Left lung (tissue), 10 donors: ENCODE measurements around the gene VSIG8. TPM values are rescaled to one million over a fixed set of nuclear protein-coding genes. Genes with fewer than 3 reads are reported as not detected.
A peak's percentile ranks its signal among the peaks of the same experiment; 100 is the strongest.

ENCODE experiments used
- ATAC-seq: fragments of 200-7000 bp; cut with Tn5 transposase; one replicate; pipeline ENCODE4 v1.9.1; 2020; ENCODE audit warnings: moderate library complexity
- DNase-seq, 4 donors: peaks; one replicate each; pipeline ENCODE4 v3.0.0-alpha.2; 2013 to 2020
- H3K27ac ChIP-seq, 2 donors: fragments of 200-600 bp; sonication (generic) in 1 of 2; one replicate each; pipeline versions ENCODE4 v1.5.0 to v1.8.0; 2020 to 2021
- H3K27me3 ChIP-seq, 2 donors: fragments of 200-600 bp; sonication (generic) in 1 of 2; one replicate each; pipeline versions ENCODE4 v1.5.0 to v1.8.0; 2020 to 2021
- H3K36me3 ChIP-seq, 2 donors: fragments of 200-600 bp; sonication (generic) in 1 of 2; one replicate each; pipeline versions ENCODE4 v1.5.0 to v1.8.0; 2020 to 2021
- H3K4me1 ChIP-seq, 2 donors: fragments of 200-600 bp; one replicate each; pipeline ENCODE4 v1.8.0; 2021
- H3K4me3 ChIP-seq, 2 donors: fragments of 200-600 bp; sonication (generic) in 1 of 2; one replicate each; pipeline versions ENCODE4 v1.5.0 to v1.8.0; 2020 to 2021; ENCODE audit warnings: mild to moderate bottlenecking in 1 of 2
- H3K9me3 ChIP-seq, 2 donors: fragments of 200-600 bp; sonication (generic) in 1 of 2; one replicate each; pipeline versions ENCODE4 v1.5.0 to v1.8.0; 2020 to 2021
- CTCF ChIP-seq, 2 donors: fragments of 200-600 bp; sonication (generic) in 1 of 2; IDR thresholded peaks; one replicate each; pipeline versions ENCODE4 v1.5.0 to v1.8.0; 2021; ENCODE audit warnings: antibody characterized with exemption in 2 of 2
- intact Hi-C, 2 donors: fragments of 100-400 bp; cut with DNase I; formaldehyde crosslinking; loops; one replicate each; pipeline versions ENCODE4 v1.11.2 to v1.14.2; 2022
- polyA plus RNA-seq, 6 donors: library from polyadenylated mRNA; unstranded; fragments of 120-200 nt; gene quantifications; one replicate each; pipeline ENCODE4 v1.2.1, GENCODE V29; 2013; ENCODE audit not compliant: insufficient read length in 6 of 6
- total RNA-seq, 2 donors: library from RNA; stranded (reverse); fragmentation: NEBNext Ultra II Directional; extraction: Animal tissue kit (Norgen Biotek cat#: 25700); gene quantifications; one replicate each; pipeline ENCODE4 v1.2.1, GENCODE V29; 2021
- donor health status: DM: no; HTN: yes; CAD: no.
- donor health status: DM: no; HTN: no; CAD: no.

Gene VSIG8
- total and polyA plus RNA-seq, 8 donors = 0.10 to 0.14 TPM; not detected in 6

GRCh38 chr1:159869607-159870006 is 7.2 kb upstream of the VSIG8 start:
- H3K27ac ChIP-seq = no peak overlapping the region
- intact Hi-C loops = no loop called here
- no peaks in the 10 kb centered on the region for H3K27me3 ChIP-seq
- no peak overlapping the region for H3K4me3 ChIP-seq
- no peak for TF ChIP-seq CTCF (IDR thresholded peaks at IDR 0.05)
- H3K36me3 ChIP-seq = no peaks in the 10 kb centered on the region
- H3K4me1 ChIP-seq = no peaks in the 10 kb centered on the region
- ATAC-seq (no peak), DNase-seq (no peak)
- H3K9me3 ChIP-seq = no peaks in the 10 kb centered on the region

GRCh38 chr1:159869173-159869572 is 6.7 kb upstream of the VSIG8 start:
- intact Hi-C loops = no loop called here
- no peaks in the 10 kb centered on the region for H3K4me1 ChIP-seq
- no peak for TF ChIP-seq CTCF (IDR thresholded peaks at IDR 0.05)
- H3K4me3 ChIP-seq = no peak overlapping the region
- H3K36me3 ChIP-seq = no peaks in the 10 kb centered on the region
- no peak overlapping the region for H3K27ac ChIP-seq
- H3K9me3 ChIP-seq = no peaks in the 10 kb centered on the region
- DNase-seq (no peak), ATAC-seq (no peak)
- H3K27me3 ChIP-seq = no peaks in the 10 kb centered on the region

- TF ChIP-seq CTCF (IDR thresholded peaks at IDR 0.05) = no peak
- intact Hi-C loops = no loop called here
- H3K36me3 ChIP-seq = no peaks in the 10 kb centered on the region
- no peaks in the 10 kb centered on the region for H3K9me3 ChIP-seq
- H3K4me3 ChIP-seq = no peak overlapping the region
- H3K27ac ChIP-seq = no peak overlapping the region
- DNase-seq = no peak
- H3K27me3 ChIP-seq = no peaks in the 10 kb centered on the region
- no peaks in the 10 kb centered on the region for H3K4me1 ChIP-seq
- ATAC-seq = no peak
Measured at GRCh38 chr1:159868766-159869165, 6.3 kb upstream of the VSIG8 start.

GRCh38 chr1:159867664-159868026 is 5.2 kb upstream of the VSIG8 start:
- intact Hi-C loops = no loop called here
- ATAC-seq (peak; percentile 99), DNase-seq (peak in 2 of 4 donors; percentile 53 to 81)
- Histone ChIP-seq H3K36me3 (no peaks in the 10 kb centered on the region), H3K4me1 (no peaks in the 10 kb centered on the region), H3K27ac (peak overlapping the region in 1 of 2 donors; percentile 2), H3K4me3 (no peak overlapping the region), H3K27me3 (no peaks in the 10 kb centered on the region), H3K9me3 (no peaks in the 10 kb centered on the region)
- TF ChIP-seq CTCF (IDR thresholded peaks at IDR 0.05) = no peak

- no peak for ATAC-seq
- TF ChIP-seq CTCF (IDR thresholded peaks at IDR 0.05) = no peak
- Histone ChIP-seq H3K9me3 (no peaks in the 10 kb centered on the region), H3K36me3 (no peaks in the 10 kb centered on the region), H3K27me3 (no peaks in the 10 kb centered on the region), H3K27ac (peak overlapping the region in 1 of 2 donors; percentile 2), H3K4me1 (no peaks in the 10 kb centered on the region), H3K4me3 (no peak overlapping the region)
- intact Hi-C loops = no loop called here
- DNase-seq = no peak
Measured at GRCh38 chr1:159866905-159867663, 4.6 kb upstream of the VSIG8 start.
